K562 (cell line): ENCODE data around the gene MBIP. TPM values are rescaled to one million over a fixed set of nuclear protein-coding genes. Genes with fewer than 3 reads are reported as not detected.

Experiments used
- ATAC-seq: fragments of 200-7000 bp; cut with Tn5 transposase; 3 replicates; pipeline ENCODE4 v1.9.1; 2020; ENCODE audit warnings: moderate library complexity
- Bru-seq: library from RNA; stranded (reverse); fragments of 400-500 nt; gene quantifications from one replicate; lab custom pipeline; 2021; lab: Mats Ljungman, UMichigan
- BruChase-seq, 2 experiments: library from RNA; stranded (reverse); fragments of 400-500 nt; gene quantifications; one replicate each; lab custom pipeline; 2021; lab: Mats Ljungman, UMichigan
- BruUV-seq: library from RNA; stranded (reverse); fragments of 400-500 nt; replicated peaks from 2 replicates; lab custom pipeline; 2021; lab: Mats Ljungman, UMichigan
- CTCF ChIA-PET: fragments of 300-600 bp; formaldehyde crosslinking; extraction: SDS; loops from one replicate; lab custom pipeline; 2021; ENCODE audit warnings: low intra/inter-chr PET ratio; lab: Yijun Ruan, JAX
- POLR2A ChIA-PET: fragments of 300-600, 350-650 bp; sonication (Branson Sonifier 250); formaldehyde crosslinking; extraction: SDS; loops from one replicate; lab custom pipeline; 2021; ENCODE audit warnings: antibody characterized with exemption, inconsistent platforms; lab: Yijun Ruan, JAX
- DNase-seq, 4 experiments: peaks; one replicate each; pipeline versions ENCODE4 v3.0.0 to v3.0.0-alpha.2; 2011 to 2018; ENCODE audit warnings: low spot score in 3 of 4, mixed read lengths in 3 of 4; ENCODE audit errors: extremely low read depth in 1 of 4
- FAIRE-seq: peaks from 2 replicates; lab custom pipeline; 2011; peaks lifted over from hg19 to GRCh38; lab: Jason Lieb, UNC
- H2AFZ ChIP-seq: 2 replicates; pipeline ENCODE4 v1.6.0; 2011; ENCODE audit warnings: low read depth, low read length, control low read depth, inconsistent platforms
- H3K27ac ChIP-seq: fragments of 200-600 bp; 3 replicates; pipeline ENCODE4 v1.8.0; 2011; ENCODE audit warnings: low read depth, mild to moderate bottlenecking, control low read depth, inconsistent platforms, low read length, moderate library complexity, mixed read lengths; ENCODE audit errors: extremely low read depth
- H3K27me3 ChIP-seq, 2 experiments: fragments of 300-600 bp in 1 of 2; 2 replicates in 1 of 2; 3 replicates in 1 of 2; pipeline versions ENCODE4 v1.6.0 to v1.8.0; 2011; ENCODE audit warnings: inconsistent platforms in 2 of 2, low read length in 2 of 2, mild to moderate bottlenecking in 1 of 2, mixed read lengths in 1 of 2, moderate library complexity in 1 of 2; ENCODE audit not compliant: control insufficient read depth in 2 of 2, insufficient read depth in 2 of 2
- H3K36me3 ChIP-seq: fragments of 300-600 bp; 3 replicates; pipeline ENCODE4 v1.8.0; 2011; ENCODE audit warnings: mild to moderate bottlenecking, low read length, inconsistent platforms; ENCODE audit not compliant: control insufficient read depth, insufficient read depth
- H3K4me1 ChIP-seq, 2 experiments: fragments of 200-600 bp in 1 of 2; replicated peaks in 1 of 2; 2 replicates in 1 of 2; 3 replicates in 1 of 2; pipeline versions ENCODE4 v1.5.1 to v1.8.0; 2011; ENCODE audit warnings: inconsistent platforms in 2 of 2, low read length in 2 of 2, mild to moderate bottlenecking in 1 of 2, mixed read lengths in 1 of 2, moderate library complexity in 1 of 2; ENCODE audit not compliant: control insufficient read depth in 2 of 2, insufficient read depth in 2 of 2
- H3K4me2 ChIP-seq: 2 replicates; pipeline ENCODE4 v1.6.1; 2011; ENCODE audit warnings: low read length, control low read depth, inconsistent platforms, mixed read lengths; ENCODE audit not compliant: insufficient read depth
- H3K4me3 ChIP-seq: fragments of 200-600 bp; sonication (generic), shearing (Covaris generic); 2 replicates; pipeline ENCODE4 v1.5.1; 2016; ENCODE audit warnings: control low read depth, inconsistent platforms
- H3K79me2 ChIP-seq: fragments of 200-600 bp; 3 replicates; pipeline ENCODE4 v1.8.0; 2011; ENCODE audit warnings: low read length, inconsistent platforms; ENCODE audit not compliant: control insufficient read depth, insufficient read depth
- H3K9ac ChIP-seq, 2 experiments: 2 replicates each; pipeline versions ENCODE4 v1.6.0 to v1.6.1; 2011; ENCODE audit warnings: low read depth in 2 of 2, low read length in 2 of 2, control low read depth in 1 of 2, inconsistent platforms in 1 of 2, mild to moderate bottlenecking in 1 of 2, mixed read lengths in 1 of 2; ENCODE audit not compliant: insufficient read depth in 1 of 2
- H3K9me1 ChIP-seq: one replicate; pipeline ENCODE4 v1.6.0; 2011; ENCODE audit warnings: inconsistent platforms, mild to moderate bottlenecking, low read length, moderate library complexity; ENCODE audit not compliant: control insufficient read depth, insufficient read depth
- H3K9me3 ChIP-seq: replicated peaks from 2 replicates; pipeline ENCODE4 v1.5.1; 2011; ENCODE audit warnings: low read depth, low read length, inconsistent platforms; ENCODE audit not compliant: control insufficient read depth, insufficient read depth
- H4K20me1 ChIP-seq: replicated peaks from 2 replicates; pipeline ENCODE4 v1.6.1; 2011; ENCODE audit warnings: low read length, inconsistent platforms, mixed read lengths; ENCODE audit not compliant: control insufficient read depth, insufficient read depth
- E2F8 ChIP-seq: fragments of 450-650 bp; IDR thresholded peaks from 2 replicates; pipeline ENCODE4 v1.7.1; 2018; ENCODE audit warnings: mild to moderate bottlenecking, low read depth; ENCODE audit not compliant: partially characterized antibody
- HCFC1 ChIP-seq: IDR thresholded peaks from 2 replicates; pipeline ENCODE4 v1.6.1; 2012; ENCODE audit warnings: low read depth, low read length, improper control_type of control experiment
- ILF3 ChIP-seq: fragments of 450-650 bp; IDR thresholded peaks from 2 replicates; pipeline ENCODE4 v1.6.1; 2018; ENCODE audit warnings: antibody characterized with exemption, mild to moderate bottlenecking, moderate library complexity, borderline replicate concordance
- KDM4B ChIP-seq, 2 experiments: fragments of 450-650 bp in 1 of 2; sonication (generic) in 1 of 2; IDR thresholded peaks; 2 replicates each; pipeline ENCODE4 v1.6.1; 2016 to 2017; ENCODE audit warnings: borderline replicate concordance in 2 of 2, antibody characterized with exemption in 1 of 2, low read depth in 1 of 2, mild to moderate bottlenecking in 1 of 2
- KLF6 ChIP-seq: fragments of 250-450 bp; sonication (Bioruptor Pico); IDR thresholded peaks from 2 replicates; pipeline ENCODE4 v1.4.0; 2020; ENCODE audit warnings: mild to moderate bottlenecking, moderate library complexity, borderline replicate concordance
- NR4A1 ChIP-seq, 2 experiments: fragments of 250-450 bp in 1 of 2; fragments of 450-650 bp in 1 of 2; sonication (Bioruptor Pico) in 1 of 2; IDR thresholded peaks; 2 replicates each; pipeline versions ENCODE4 v1.4.0 to v1.6.1; 2016 to 2020; ENCODE audit warnings: mild to moderate bottlenecking in 2 of 2, missing compliant biosample characterization in 1 of 2, missing genetic modification characterization in 1 of 2, moderate library complexity in 1 of 2
- ZBTB12 ChIP-seq: fragments of 250-450 bp; sonication (Bioruptor Pico); IDR thresholded peaks from 2 replicates; pipeline ENCODE4 v1.4.0; 2020
- ZNF175 ChIP-seq: fragments of 200-800 bp; sonication (Bioruptor generic); IDR thresholded peaks from 2 replicates; pipeline ENCODE4 v1.6.1; 2016; ENCODE audit warnings: low read depth, mild to moderate bottlenecking, missing genetic modification characterization, missing compliant biosample characterization
- ZNF764 ChIP-seq: fragments of 250-450 bp; sonication (Bioruptor Pico); IDR thresholded peaks from 2 replicates; pipeline ENCODE4 v1.4.0; 2020; ENCODE audit warnings: low read depth, mild to moderate bottlenecking, moderate library complexity
- WGBS: fragments of 100-300 bp; shearing (Covaris generic); methylation state at CpG from one replicate; pipeline ENCODE4 v1.1.6; 2016; ENCODE audit warnings: low coverage, mixed read lengths; ENCODE audit not compliant: insufficient coverage; ENCODE audit errors: missing lambda C conversion rate; 5-methylcytosine and 5-hydroxymethylcytosine counted together
- in situ Hi-C: fragments of 300-500 bp; cut with MboI; formaldehyde crosslinking; loops from 4 replicates; pipeline ENCODE4 v1.15.0; 2018; ENCODE audit warnings: inconsistent platforms, mixed read lengths
- intact Hi-C: fragments of 100-400 bp; cut with micrococcal nuclease; formaldehyde crosslinking; loops from 2 replicates; pipeline ENCODE4 v1.14.2; 2022
- long read RNA-seq, 3 experiments: library from polyadenylated mRNA in 2 of 3; library from RNA in 1 of 3; unstranded in 2 of 3; stranded (forward) in 1 of 3; transcript quantifications; one replicate each; pipeline ENCODE4 v2.0.0, GENCODE V29; 2019 to 2022
- polyA minus RNA-seq, 3 experiments: library from RNA; depleted of rRNA, polyadenylated mRNA; stranded (reverse); fragments of >200 nt; gene quantifications; 2 replicates each; pipeline ENCODE4 v1.2.3, GENCODE V29; 2011
- polyA plus RNA-seq, 8 experiments: library from polyadenylated mRNA; depleted of rRNA in 4 of 8; stranded (reverse) in 5 of 8; unstranded in 3 of 8; fragments of >200 nt; fragmentation: Nextera tagmentation in 2 of 8; fragmentation: Illumina TruSeq in 1 of 8; extraction: Ambion mirVana in 2 of 8; extraction: Trizol in 1 of 8; gene quantifications; 2 replicates each; pipeline versions ENCODE4 v1.2.1 to v1.2.3, GENCODE V29; 2011 to 2014; ENCODE audit warnings: inconsistent platforms in 1 of 8, missing spikeins in 1 of 8
- total RNA-seq, 7 experiments: library from RNA; depleted of rRNA in 6 of 7; stranded (reverse); fragments of >200 nt in 6 of 7; fragmentation: Illumina TruSeq in 2 of 7; extraction: Trizol in 2 of 7; gene quantifications; 2 replicates each; pipeline versions ENCODE4 v1.2.1 to v1.2.3, GENCODE V29; 2011 to 2021; ENCODE audit warnings: low replicate concordance in 1 of 7

MBIP gene
- 10.0 and 50.9 TPM in 2 replicates for total RNA-seq (2011; cell fraction: chromatin; rRNA removed; ENCODE audit: low replicate concordance)
- total RNA-seq (2011; cell fraction: nucleolus; rRNA removed): 3.8 and 10.1 TPM in 2 replicates
- 20.8 and 50.6 TPM in 2 replicates for total RNA-seq (2011; cell fraction: nucleoplasm; rRNA removed)
- total RNA-seq (2014; rRNA removed) (5.5 and 8.4 TPM in 2 replicates), total RNA-seq (2014; rRNA removed; fragmentation: Illumina TruSeq; extraction: Trizol) (13.8 and 16.1 TPM in 2 replicates), total RNA-seq (2015; rRNA removed; fragmentation: Illumina TruSeq; extraction: Trizol) (10.8 and 14.4 TPM in 2 replicates), total RNA-seq (2021) (12.8 and 14.4 TPM in 2 replicates), polyA plus RNA-seq (2011; rRNA removed) (19.3 and 19.4 TPM in 2 replicates), polyA plus RNA-seq (2014; fragmentation: Illumina TruSeq; extraction: Trizol) (21.0 and 25.3 TPM in 2 replicates), polyA plus RNA-seq (2014; fragmentation: Nextera tagmentation; extraction: Ambion mirVana) (10 to 100 TPM; 29.3 to 31.1 TPM), polyA plus RNA-seq (2014; rRNA removed) (19.4 and 20.2 TPM in 2 replicates), polyA minus RNA-seq (2011; rRNA and poly(A)+ RNA removed) (18.3 and 26.3 TPM in 2 replicates), Bru-seq, nascent RNA (percentile 85 among the genes with signal in this experiment), BruChase-seq, experiment 1, labeled RNA remaining after a 2-hour chase (percentile 82 among the genes with signal in this experiment), BruChase-seq, experiment 2, labeled RNA remaining after a 6-hour chase (percentile 85 among the genes with signal in this experiment)
- 5.7 and 8.4 TPM in 2 replicates for polyA plus RNA-seq (2011; cell fraction: cytosol; rRNA removed)
- 14.2 and 23.8 TPM in 2 replicates for polyA plus RNA-seq (2011; cell fraction: nucleus; rRNA removed)
- 13.3 and 16.0 TPM in 2 replicates for polyA plus RNA-seq (2012)
- polyA minus RNA-seq (2011; cell fraction: cytosol; rRNA and poly(A)+ RNA removed): 5.2 and 6.4 TPM in 2 replicates
- polyA minus RNA-seq (2011; cell fraction: nucleus; rRNA and poly(A)+ RNA removed): 18.3 and 39.5 TPM in 2 replicates
- long read RNA-seq, experiment 1, transcript MBIP-203 (9 exons, 1,648 nt): major isoform, 38 of 50 reads
- long read RNA-seq, experiment 1, partial matches to known transcripts: 0 of 50 reads
- long read RNA-seq, experiment 1, other reads (novel, unspliced or antisense): 6 of 50 reads
- long read RNA-seq, experiment 2, partial matches to known transcripts: 1 of 3 reads
- long read RNA-seq, experiment 2, other reads (novel, unspliced or antisense): 2 of 3 reads
- long read RNA-seq, experiment 3, transcript MBIP-203 (9 exons, 1,648 nt): major isoform, 23 of 29 reads
- long read RNA-seq, experiment 3, partial matches to known transcripts: 0 of 29 reads
- long read RNA-seq, experiment 3, other reads (novel, unspliced or antisense): 3 of 29 reads

- no peaks in the 10 kb centered on the region for H3K9me3 ChIP-seq
- peaks cover 49% of the 10 kb centered on the region for H3K79me2 ChIP-seq
- DNase-seq (peak; percentile 88 to 97 (median 91)), FAIRE-seq (peak; percentile 98), ATAC-seq (peak; percentile 93)
- H3K4me1 ChIP-seq: no peaks in the 10 kb centered on the region; a peak in 1 of 5 replicates
- 1% methylated on average over 25 of the region's 35 CpGs for WGBS
- in situ Hi-C loops (no loop called here), intact Hi-C loops (no loop called here)
- H3K4me3 ChIP-seq: peak within 1 kb of the TSS; percentile 99
- H3K27ac ChIP-seq: peak within 1 kb of the TSS; percentile 83
- H3K9me1 ChIP-seq: no peaks in the 10 kb centered on the region
- no peaks in the 10 kb centered on the region for H3K36me3 ChIP-seq
- H3K9ac ChIP-seq: peak within 1 kb of the TSS; percentile 84 to 93
- BruUV-seq: TSS peak; percentile 71
- peak within 1 kb of the TSS; percentile 97 for H2AFZ ChIP-seq
- POLR2A ChIA-PET: interaction anchor here (0.6 to 1.2 kb wide), 4 partner anchors 13 to 525 kb away, joined by 3 to 4 read pairs (median 4); no protein-coding TSS in a partner anchor
- H4K20me1 ChIP-seq: no peaks in the 10 kb centered on the region
- H3K4me2 ChIP-seq: peak within 1 kb of the TSS; percentile 83
- CTCF ChIA-PET: no interaction called here
- no peaks in the 10 kb centered on the region for H3K27me3 ChIP-seq
- TF ChIP-seq NR4A1 (CRISPR knock-in tag; IDR thresholded peaks at IDR 0.05) (no peak), NR4A1 (tag; IDR thresholded peaks at IDR 0.05) (no peak), KLF6 (CRISPR knock-in tag) (no peak), ILF3 (no peak), KDM4B (IDR thresholded peaks at IDR 0.05; ENCODE audit: borderline replicate concordance in 2 of 2, low read depth in 1 of 2) (no peak), HCFC1 (peak; percentile 63), ZNF175 (CRISPR knock-in tag) (no peak; the same call in 1 of the 2 replicates), E2F8 (peak; percentile 32), ZBTB12 (CRISPR knock-in tag) (peak; percentile 71; the same call in 1 of the 2 replicates), ZNF764 (CRISPR knock-in tag) (no peak)
Measured at GRCh38 chr14:36320200-36320896, at the start of gene MBIP. MBIP (minus strand) TSS chr14:36320637; CDS start chr14:36320588, 49 bp downstream.
